Astrocyte of the spinal cord (primary cell): ENCODE results near the gene SPAG9.

Experiments used
- DNase-seq: peaks from one replicate; pipeline ENCODE4 v3.0.0; 2011; ENCODE audit warnings: low read depth, low spot score
- H3K4me3 ChIP-seq: 2 replicates; pipeline ENCODE4 v1.5.1; 2011; ENCODE audit warnings: low read depth, mild to moderate bottlenecking, low read length, moderate library complexity
- CTCF ChIP-seq: IDR thresholded peaks from 2 replicates; pipeline ENCODE4 v1.5.1; 2012; ENCODE audit warnings: low read depth, mild to moderate bottlenecking, low read length, inconsistent platforms
- in situ Hi-C: cut with HindIII; loops from 2 replicates; pipeline ENCODE4 v1.10.0; 2017; ENCODE audit warnings: low sequenced_read_pairs

The SPAG9 gene

GRCh38 chr17:51165680-51166197 is 45.1 kb upstream of the SPAG9 start:
- H3K4me3 ChIP-seq = peak overlapping the region; percentile 89
- no peak for TF ChIP-seq CTCF
- in situ Hi-C loops = no loop called here
- DNase-seq = no peak

GRCh38 chr17:51164911-51165679 is 44.4 kb upstream of the SPAG9 start:
- DNase-seq = no peak
- TF ChIP-seq CTCF = no peak
- H3K4me3 ChIP-seq = no peak overlapping the region
- in situ Hi-C loops = no loop called here

GRCh38 chr17:51161541-51161940 is 40.9 kb upstream of the SPAG9 start:
- no peak for TF ChIP-seq CTCF
- no peak overlapping the region for H3K4me3 ChIP-seq
- in situ Hi-C loops = no loop called here
- DNase-seq = no peak

- no peak for TF ChIP-seq CTCF
- DNase-seq = no peak
- in situ Hi-C loops = no loop called here
- no peak overlapping the region for H3K4me3 ChIP-seq
Observed at GRCh38 chr17:51159604-51160003, 38.9 kb upstream of the SPAG9 start.

GRCh38 chr17:51155416-51155815 is 34.7 kb upstream of the SPAG9 start:
- DNase-seq = no peak
- no peak for TF ChIP-seq CTCF
- in situ Hi-C loops = no loop called here
- no peak overlapping the region for H3K4me3 ChIP-seq

GRCh38 chr17:51154176-51154575 is 33.5 kb upstream of the SPAG9 start:
- no peak for DNase-seq
- in situ Hi-C loops = no loop called here
- peak overlapping the region; percentile 73 for H3K4me3 ChIP-seq

More at GRCh38 chr17:51154176-51154575, 33.5 kb upstream of the SPAG9 start:
- TF ChIP-seq CTCF = no peak
